ENCODE measurements around the gene DAPK3.
"Not testable (repeated sequence)": the region's sequence is repeated elsewhere in the genome, so short reads cannot be mapped to it uniquely, and the experiment has no call there.

GRCh38 chr19:4011430-4011829 lies 40.5 kb upstream of the DAPK3 start:
- TF ChIP-seq ZFP30 (CRISPR knock-in tag; IDR thresholded peaks at IDR 0.05); TOX (CRISPR knock-in tag; IDR thresholded peaks at IDR 0.05; ENCODE audit: borderline replicate concordance); CSRNP3 (CRISPR knock-in tag; IDR thresholded peaks at IDR 0.05); BACH2 (CRISPR knock-in tag; IDR thresholded peaks at IDR 0.05; ENCODE audit: borderline replicate concordance); POU6F1 (CRISPR knock-in tag; IDR thresholded peaks at IDR 0.05; ENCODE audit: borderline replicate concordance, low read depth); ARNTL (CRISPR knock-in tag; IDR thresholded peaks at IDR 0.05; ENCODE audit: borderline replicate concordance, low read depth); ZNF70 (CRISPR knock-in tag; IDR thresholded peaks at IDR 0.05); ESRRG (CRISPR knock-in tag; IDR thresholded peaks at IDR 0.05); GLIS3 (CRISPR knock-in tag; IDR thresholded peaks at IDR 0.05); SNAI2 (CRISPR knock-in tag; IDR thresholded peaks at IDR 0.05); ZNF565 (CRISPR knock-in tag; conservative IDR thresholded peaks at IDR 0.05; ENCODE audit: low read depth): not testable (repeated sequence)
- TF ChIP-seq, protein P1, sequence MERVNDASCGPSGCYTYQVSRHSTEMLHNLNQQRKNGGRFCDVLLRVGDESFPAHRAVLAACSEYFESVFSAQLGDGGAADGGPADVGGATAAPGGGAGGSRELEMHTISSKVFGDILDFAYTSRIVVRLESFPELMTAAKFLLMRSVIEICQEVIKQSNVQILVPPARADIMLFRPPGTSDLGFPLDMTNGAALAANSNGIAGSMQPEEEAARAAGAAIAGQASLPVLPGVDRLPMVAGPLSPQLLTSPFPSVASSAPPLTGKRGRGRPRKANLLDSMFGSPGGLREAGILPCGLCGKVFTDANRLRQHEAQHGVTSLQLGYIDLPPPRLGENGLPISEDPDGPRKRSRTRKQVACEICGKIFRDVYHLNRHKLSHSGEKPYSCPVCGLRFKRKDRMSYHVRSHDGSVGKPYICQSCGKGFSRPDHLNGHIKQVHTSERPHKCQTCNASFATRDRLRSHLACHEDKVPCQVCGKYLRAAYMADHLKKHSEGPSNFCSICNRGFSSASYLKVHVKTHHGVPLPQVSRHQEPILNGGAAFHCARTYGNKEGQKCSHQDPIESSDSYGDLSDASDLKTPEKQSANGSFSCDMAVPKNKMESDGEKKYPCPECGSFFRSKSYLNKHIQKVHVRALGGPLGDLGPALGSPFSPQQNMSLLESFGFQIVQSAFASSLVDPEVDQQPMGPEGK (CRISPR knock-in tag; IDR thresholded peaks at IDR 0.05; ENCODE audit: borderline replicate concordance): not testable (repeated sequence)
- TF ChIP-seq, protein P2, sequence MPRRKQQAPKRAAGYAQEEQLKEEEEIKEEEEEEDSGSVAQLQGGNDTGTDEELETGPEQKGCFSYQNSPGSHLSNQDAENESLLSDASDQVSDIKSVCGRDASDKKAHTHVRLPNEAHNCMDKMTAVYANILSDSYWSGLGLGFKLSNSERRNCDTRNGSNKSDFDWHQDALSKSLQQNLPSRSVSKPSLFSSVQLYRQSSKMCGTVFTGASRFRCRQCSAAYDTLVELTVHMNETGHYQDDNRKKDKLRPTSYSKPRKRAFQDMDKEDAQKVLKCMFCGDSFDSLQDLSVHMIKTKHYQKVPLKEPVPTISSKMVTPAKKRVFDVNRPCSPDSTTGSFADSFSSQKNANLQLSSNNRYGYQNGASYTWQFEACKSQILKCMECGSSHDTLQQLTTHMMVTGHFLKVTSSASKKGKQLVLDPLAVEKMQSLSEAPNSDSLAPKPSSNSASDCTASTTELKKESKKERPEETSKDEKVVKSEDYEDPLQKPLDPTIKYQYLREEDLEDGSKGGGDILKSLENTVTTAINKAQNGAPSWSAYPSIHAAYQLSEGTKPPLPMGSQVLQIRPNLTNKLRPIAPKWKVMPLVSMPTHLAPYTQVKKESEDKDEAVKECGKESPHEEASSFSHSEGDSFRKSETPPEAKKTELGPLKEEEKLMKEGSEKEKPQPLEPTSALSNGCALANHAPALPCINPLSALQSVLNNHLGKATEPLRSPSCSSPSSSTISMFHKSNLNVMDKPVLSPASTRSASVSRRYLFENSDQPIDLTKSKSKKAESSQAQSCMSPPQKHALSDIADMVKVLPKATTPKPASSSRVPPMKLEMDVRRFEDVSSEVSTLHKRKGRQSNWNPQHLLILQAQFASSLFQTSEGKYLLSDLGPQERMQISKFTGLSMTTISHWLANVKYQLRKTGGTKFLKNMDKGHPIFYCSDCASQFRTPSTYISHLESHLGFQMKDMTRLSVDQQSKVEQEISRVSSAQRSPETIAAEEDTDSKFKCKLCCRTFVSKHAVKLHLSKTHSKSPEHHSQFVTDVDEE (CRISPR knock-in tag; IDR thresholded peaks at IDR 0.05): not testable (repeated sequence)
